Mesendoderm (in vitro differentiated cells): Measurements from ENCODE around the gene TMEM132D.
A peak's percentile ranks its signal among the peaks of the same experiment; 100 is the strongest.
"Not testable (repeated sequence)": the region's sequence is repeated elsewhere in the genome, so short reads cannot be mapped to it uniquely, and the experiment has no call there.

ENCODE experiments used
- DNase-seq: peaks from one replicate; pipeline ENCODE4 v3.0.0; 2013
- H2AK5ac ChIP-seq: 2 replicates; pipeline ENCODE4 v1.6.1; 2013; ENCODE audit warnings: low read length, inconsistent platforms
- H2BK120ac ChIP-seq: 2 replicates; pipeline ENCODE4 v1.6.1; 2013; ENCODE audit warnings: low read depth, mild to moderate bottlenecking, low read length, moderate library complexity, mixed read lengths
- H2BK15ac ChIP-seq: replicated peaks from 2 replicates; pipeline ENCODE4 v1.6.1; 2013; ENCODE audit warnings: low read depth, mild to moderate bottlenecking, moderate library complexity
- H2BK5ac ChIP-seq: 2 replicates; pipeline ENCODE4 v1.6.1; 2013; ENCODE audit warnings: low read length, inconsistent platforms
- H3K18ac ChIP-seq: 2 replicates; pipeline ENCODE4 v1.6.1; 2013; ENCODE audit warnings: mild to moderate bottlenecking, low read length, mixed read lengths
- H3K23ac ChIP-seq: one replicate; pipeline ENCODE4 v1.6.1; 2013; ENCODE audit warnings: low read length
- H3K27ac ChIP-seq: 2 replicates; pipeline ENCODE4 v1.5.1; 2013; ENCODE audit warnings: low read depth, mild to moderate bottlenecking, inconsistent platforms, low read length, moderate library complexity
- H3K27me3 ChIP-seq: 2 replicates; pipeline ENCODE4 v1.6.1; 2013; ENCODE audit warnings: low read length, control low read depth, mild to moderate bottlenecking, inconsistent platforms; ENCODE audit not compliant: insufficient read depth, poor library complexity
- H3K36me3 ChIP-seq: 2 replicates; pipeline ENCODE4 v1.6.1; 2013; ENCODE audit warnings: low read length, inconsistent platforms; ENCODE audit not compliant: control insufficient read depth, insufficient read depth
- H3K4ac ChIP-seq: one replicate; pipeline ENCODE4 v1.6.1; 2013; ENCODE audit warnings: low read depth, mild to moderate bottlenecking, low read length, moderate library complexity
- H3K4me1 ChIP-seq: 2 replicates; pipeline ENCODE4 v1.6.1; 2013; ENCODE audit warnings: low read depth, low read length, inconsistent platforms; ENCODE audit not compliant: control insufficient read depth
- H3K4me2 ChIP-seq: 2 replicates; pipeline ENCODE4 v1.6.1; 2013; ENCODE audit warnings: low read length
- H3K4me3 ChIP-seq: 2 replicates; pipeline ENCODE4 v1.5.1; 2013; ENCODE audit warnings: mild to moderate bottlenecking, low read length
- H3K56ac ChIP-seq: one replicate; pipeline ENCODE4 v1.6.1; 2013; ENCODE audit warnings: low read length
- H3K79me1 ChIP-seq: 2 replicates; pipeline ENCODE4 v1.6.1; 2013; ENCODE audit warnings: low read length, inconsistent platforms
- H3K79me2 ChIP-seq: 2 replicates; pipeline ENCODE4 v1.6.1; 2013; ENCODE audit warnings: mild to moderate bottlenecking, low read length; ENCODE audit not compliant: control insufficient read depth, insufficient read depth
- H3K9ac ChIP-seq: 2 replicates; pipeline ENCODE4 v1.6.1; 2013; ENCODE audit warnings: low read length, inconsistent platforms
- H4K5ac ChIP-seq: one replicate; pipeline ENCODE4 v1.6.1; 2013; ENCODE audit warnings: low read length
- H4K8ac ChIP-seq: one replicate; pipeline ENCODE4 v1.6.1; 2013; ENCODE audit warnings: low read depth, mild to moderate bottlenecking, control low read depth, low read length, moderate library complexity
- WGBS: extraction: QIAGEN DNeasy Blood & Tissue Kit; methylation state at CpG from one replicate; pipeline ENCODE4 v1.1.7; 2013; ENCODE audit warnings: low lambda C conversion rate, missing lambda C conversion rate; ENCODE audit not compliant: insufficient coverage; ENCODE audit errors: extremely low coverage; 5-methylcytosine and 5-hydroxymethylcytosine counted together

The TMEM132D gene

GRCh38 chr12:129064209-129064855, 839.5 kb downstream of the TMEM132D start:
- Histone ChIP-seq H3K79me1 (no peaks in the 10 kb centered on the region), H3K56ac (no peak overlapping the region), H3K23ac (no peak overlapping the region), H3K27me3 (no peaks in the 10 kb centered on the region), H3K4me1 (no peaks in the 10 kb centered on the region), H3K18ac (no peak overlapping the region), H3K79me2 (no peaks in the 10 kb centered on the region), H2BK5ac (no peak overlapping the region), H3K27ac (no peak overlapping the region), H2AK5ac (no peak overlapping the region), H3K9ac (no peak overlapping the region), H3K4me3 (no peak overlapping the region), H3K4ac (no peak overlapping the region), H3K4me2 (no peak overlapping the region), H2BK120ac (no peak overlapping the region), H2BK15ac (no peak overlapping the region), H4K5ac (no peak overlapping the region), H3K36me3 (no peaks in the 10 kb centered on the region), H4K8ac (no peak overlapping the region)
- DNase-seq, result no peak
- no CpG with 5 or more reads among the region's 14 CpGs for WGBS

DNA sequence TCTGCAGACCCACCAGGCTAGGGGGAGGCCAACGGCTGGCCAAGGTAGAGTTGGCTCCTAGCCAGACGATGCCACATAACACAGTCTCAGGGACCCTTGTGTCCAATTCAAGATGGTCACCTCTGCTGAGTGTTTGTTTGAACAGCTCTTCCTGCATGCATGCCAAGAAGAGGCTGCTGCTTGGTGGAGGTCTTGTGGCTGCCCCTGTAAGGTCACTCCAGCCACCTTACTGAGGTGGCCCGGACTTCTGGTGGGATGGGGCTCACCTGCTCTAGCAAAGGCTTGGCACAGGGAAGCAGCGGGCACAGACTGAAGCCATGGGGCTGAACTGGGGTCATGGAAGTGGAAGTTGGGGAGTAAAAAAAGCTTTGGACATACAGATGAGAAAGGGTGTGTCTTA, 840.2 kb downstream of the TMEM132D start:
- H3K27me3 ChIP-seq, result no peaks in the 10 kb centered on the region
- H2BK120ac ChIP-seq, result no peak overlapping the region
- no peak overlapping the region for H3K9ac ChIP-seq
- H3K27ac ChIP-seq, result no peak overlapping the region
- no peak overlapping the region for H3K18ac ChIP-seq
- no peak overlapping the region for H2BK15ac ChIP-seq
- no peaks in the 10 kb centered on the region for H3K4me1 ChIP-seq
- no peak overlapping the region for H2AK5ac ChIP-seq
- no peaks in the 10 kb centered on the region for H3K79me2 ChIP-seq
- H3K79me1 ChIP-seq, result no peaks in the 10 kb centered on the region
- no peak overlapping the region for H3K4me2 ChIP-seq
- H3K4ac ChIP-seq, result no peak overlapping the region
- H4K8ac ChIP-seq, result no peak overlapping the region
- WGBS, result no CpG with 5 or more reads among the region's 4 CpGs
- DNase-seq, result no peak
- no peak overlapping the region for H3K23ac ChIP-seq
- no peak overlapping the region for H3K56ac ChIP-seq
- no peaks in the 10 kb centered on the region for H3K36me3 ChIP-seq
- no peak overlapping the region for H4K5ac ChIP-seq
- H3K4me3 ChIP-seq, result no peak overlapping the region
- H2BK5ac ChIP-seq, result no peak overlapping the region

GRCh38 chr12:129053232-129053631, 850.6 kb downstream of the TMEM132D start:
- no peak for DNase-seq
- Histone ChIP-seq H3K27ac (no peak overlapping the region), H2BK120ac (no peak overlapping the region), H2BK5ac (no peak overlapping the region), H3K18ac (no peak overlapping the region), H2BK15ac (no peak overlapping the region), H3K79me1 (no peaks in the 10 kb centered on the region), H4K8ac (no peak overlapping the region), H3K56ac (no peak overlapping the region), H2AK5ac (no peak overlapping the region), H3K9ac (no peak overlapping the region), H3K36me3 (no peaks in the 10 kb centered on the region), H3K23ac (no peak overlapping the region), H3K4ac (no peak overlapping the region), H3K79me2 (no peaks in the 10 kb centered on the region), H3K27me3 (no peaks in the 10 kb centered on the region), H3K4me1 (no peaks in the 10 kb centered on the region), H3K4me3 (no peak overlapping the region), H3K4me2 (no peak overlapping the region), H4K5ac (no peak overlapping the region)
- WGBS, result no CpG with 5 or more reads among the region's 11 CpGs

- Histone ChIP-seq H2BK120ac (no peak overlapping the region), H3K27me3 (no peaks in the 10 kb centered on the region), H3K36me3 (no peaks in the 10 kb centered on the region), H2BK5ac (no peak overlapping the region), H3K27ac (no peak overlapping the region), H3K79me2 (no peaks in the 10 kb centered on the region), H4K8ac (no peak overlapping the region), H3K4me3 (no peak overlapping the region), H3K4me1 (no peaks in the 10 kb centered on the region), H3K4me2 (no peak overlapping the region), H3K18ac (no peak overlapping the region), H3K9ac (no peak overlapping the region), H4K5ac (no peak overlapping the region), H2AK5ac (no peak overlapping the region), H2BK15ac (no peak overlapping the region), H3K79me1 (no peaks in the 10 kb centered on the region), H3K23ac (no peak overlapping the region), H3K56ac (no peak overlapping the region), H3K4ac (no peak overlapping the region)
- no peak for DNase-seq
Observed at GRCh38 chr12:129052373-129052772, 851.5 kb downstream of the TMEM132D start.

DNA sequence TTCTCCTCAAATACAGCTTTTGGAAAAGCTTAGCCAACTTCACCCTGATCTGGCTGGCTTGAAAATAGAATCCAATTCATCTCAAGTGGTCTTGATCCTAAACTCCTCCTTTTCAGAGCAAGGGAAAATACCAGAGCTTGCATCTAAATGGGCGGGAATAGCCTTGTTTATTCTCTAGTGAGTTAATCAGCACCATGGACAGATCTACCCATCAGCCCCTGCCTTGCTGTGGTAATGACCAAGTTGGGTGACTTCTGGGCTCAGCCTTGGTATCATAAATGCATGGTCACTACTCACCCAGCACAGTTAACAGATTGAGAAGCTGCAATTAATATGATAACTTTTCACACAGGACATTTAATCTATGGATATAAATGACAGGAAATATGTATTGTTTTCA, 853.9 kb downstream of the TMEM132D start:
- H4K5ac ChIP-seq, result no peak overlapping the region
- no CpG with 5 or more reads among the region's 1 CpG for WGBS
- H3K9ac ChIP-seq, result no peak overlapping the region
- H2BK120ac ChIP-seq, result no peak overlapping the region
- H3K27me3 ChIP-seq, result no peaks in the 10 kb centered on the region
- H3K4me1 ChIP-seq, result no peaks in the 10 kb centered on the region
- no peak overlapping the region for H3K4me2 ChIP-seq
- peak; percentile 82 for DNase-seq
- no peak overlapping the region for H2BK5ac ChIP-seq
- no peaks in the 10 kb centered on the region for H3K79me1 ChIP-seq
- H3K56ac ChIP-seq, result no peak overlapping the region
- H2AK5ac ChIP-seq, result no peak overlapping the region
- H3K36me3 ChIP-seq, result no peaks in the 10 kb centered on the region
- no peak overlapping the region for H3K4me3 ChIP-seq
- no peak overlapping the region for H3K27ac ChIP-seq
- no peaks in the 10 kb centered on the region for H3K79me2 ChIP-seq
- no peak overlapping the region for H3K18ac ChIP-seq
- H3K4ac ChIP-seq, result no peak overlapping the region
- H3K23ac ChIP-seq, result no peak overlapping the region
- no peak overlapping the region for H4K8ac ChIP-seq
- no peak overlapping the region for H2BK15ac ChIP-seq

DNA sequence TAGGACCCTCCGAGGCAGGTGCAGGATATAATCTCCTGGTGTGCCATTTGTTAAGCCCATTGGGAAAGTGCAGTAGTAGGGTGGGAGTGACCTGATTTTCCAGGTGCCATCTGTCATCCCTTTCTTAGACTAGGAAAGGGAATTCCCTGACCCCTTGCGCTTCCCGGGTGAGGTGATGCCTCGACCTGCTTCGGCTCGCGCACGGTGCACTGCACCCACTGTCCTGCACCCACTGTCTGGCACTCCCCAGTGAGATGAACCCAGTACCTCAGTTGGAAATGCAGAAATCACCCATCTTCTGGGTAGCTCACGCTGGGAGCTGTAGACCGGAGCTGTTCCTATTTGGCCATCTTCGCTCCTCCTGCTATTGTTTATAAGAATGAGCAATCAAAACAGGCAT, 860.5 kb downstream of the TMEM132D start:
- H3K56ac ChIP-seq, H3K79me1 ChIP-seq, H3K36me3 ChIP-seq, H3K4me2 ChIP-seq, H3K23ac ChIP-seq, H3K4ac ChIP-seq, H2BK120ac ChIP-seq, H3K27ac ChIP-seq, H2BK5ac ChIP-seq, H2AK5ac ChIP-seq, H3K4me1 ChIP-seq, H3K9ac ChIP-seq, H3K79me2 ChIP-seq, H3K18ac ChIP-seq, H3K4me3 ChIP-seq, H2BK15ac ChIP-seq, H4K8ac ChIP-seq, H4K5ac ChIP-seq, DNase-seq, H3K27me3 ChIP-seq: not testable (repeated sequence)
- no CpG with 5 or more reads among the region's 11 CpGs for WGBS
